Body of pancreas (tissue), 4 donors: ENCODE measurements around the gene LCN10.

Experiments used
- POLR2A ChIP-seq, 3 donors: fragments of 450-650 bp; IDR thresholded peaks; one replicate each; pipeline ENCODE4 v1.6.1; 2016; ENCODE audit warnings: antibody characterized with exemption in 3 of 3, mild to moderate bottlenecking in 2 of 3
- TF ChIP-seq, protein P1 (sequence below), 7 experiments: fragments of 450-650 bp in 4 of 7; fragments of 200-600 bp in 3 of 7; sonication (generic) in 3 of 7; IDR thresholded peaks; one replicate each; pipeline ENCODE4 v1.5.1; 2016 to 2019; ENCODE audit warnings: antibody characterized with exemption in 7 of 7

- TF ChIP-seq, protein P1, sequence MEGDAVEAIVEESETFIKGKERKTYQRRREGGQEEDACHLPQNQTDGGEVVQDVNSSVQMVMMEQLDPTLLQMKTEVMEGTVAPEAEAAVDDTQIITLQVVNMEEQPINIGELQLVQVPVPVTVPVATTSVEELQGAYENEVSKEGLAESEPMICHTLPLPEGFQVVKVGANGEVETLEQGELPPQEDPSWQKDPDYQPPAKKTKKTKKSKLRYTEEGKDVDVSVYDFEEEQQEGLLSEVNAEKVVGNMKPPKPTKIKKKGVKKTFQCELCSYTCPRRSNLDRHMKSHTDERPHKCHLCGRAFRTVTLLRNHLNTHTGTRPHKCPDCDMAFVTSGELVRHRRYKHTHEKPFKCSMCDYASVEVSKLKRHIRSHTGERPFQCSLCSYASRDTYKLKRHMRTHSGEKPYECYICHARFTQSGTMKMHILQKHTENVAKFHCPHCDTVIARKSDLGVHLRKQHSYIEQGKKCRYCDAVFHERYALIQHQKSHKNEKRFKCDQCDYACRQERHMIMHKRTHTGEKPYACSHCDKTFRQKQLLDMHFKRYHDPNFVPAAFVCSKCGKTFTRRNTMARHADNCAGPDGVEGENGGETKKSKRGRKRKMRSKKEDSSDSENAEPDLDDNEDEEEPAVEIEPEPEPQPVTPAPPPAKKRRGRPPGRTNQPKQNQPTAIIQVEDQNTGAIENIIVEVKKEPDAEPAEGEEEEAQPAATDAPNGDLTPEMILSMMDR (IDR thresholded peaks at IDR 0.05) = no peak
- no peak for TF ChIP-seq POLR2A (IDR thresholded peaks at IDR 0.05)
Observed at GRCh38 chr9:136711751-136712689, 30.7 kb downstream of the LCN10 start, which contains the start of gene DIPK1B.
